Activated CD8-positive, alpha-beta memory T cell treated with anti-CD3 and anti-CD28 coated beads for 48 hours (primary cell): ENCODE results near the gene MMS22L.
"Not testable (repeated sequence)": the region's sequence is repeated elsewhere in the genome, so short reads cannot be mapped to it uniquely, and the experiment has no call there.

ENCODE experiments used
- DNase-seq, 3 experiments: peaks; one replicate each; pipeline ENCODE4 v3.0.0-alpha.2; 2020; ENCODE audit warnings: low read depth in 2 of 3, low spot score in 2 of 3

MMS22L gene

DNA sequence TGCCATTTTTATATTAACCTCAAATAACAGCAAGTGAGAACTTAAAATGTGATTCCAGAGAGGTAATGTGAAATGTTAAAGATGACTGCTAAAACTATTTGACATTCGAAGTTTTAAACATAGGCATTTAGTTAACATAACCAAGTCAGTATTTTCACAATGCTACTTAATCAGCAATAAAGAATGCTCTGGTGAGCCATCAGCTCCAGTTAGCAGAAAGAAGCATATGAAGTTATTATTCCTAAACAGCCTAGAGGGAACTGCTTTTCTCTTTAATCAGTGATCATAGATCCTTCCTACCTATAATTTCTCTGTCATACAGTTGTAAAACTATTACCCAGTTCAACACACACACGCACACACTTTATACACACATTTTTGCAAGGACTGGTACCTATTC lies 60.1 kb downstream of the MMS22L start:
- DNase-seq = no peak

DNA sequence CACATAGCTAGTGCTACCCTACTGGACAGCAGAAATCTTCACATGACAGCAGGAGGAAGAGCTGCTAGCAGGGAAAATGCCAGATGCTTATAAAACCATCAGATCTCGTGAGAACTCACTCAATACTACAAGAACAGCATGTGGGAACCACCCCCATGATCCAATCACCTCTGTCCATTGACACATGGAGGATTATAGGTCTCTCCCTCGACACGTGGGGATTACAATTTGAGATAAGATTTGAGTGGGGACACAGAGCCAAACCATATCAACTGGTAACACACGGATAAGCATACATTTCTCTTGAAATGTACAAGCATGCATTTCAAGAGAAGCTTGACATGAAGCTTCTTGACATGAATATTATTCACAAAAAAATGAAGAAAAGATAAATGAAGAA lies 64.1 kb downstream of the MMS22L start:
- no peak for DNase-seq

GRCh38 chr6:97215157-97215769 lies 67.8 kb downstream of the MMS22L start:
- no peak for DNase-seq

- no peak for DNase-seq
Measured at GRCh38 chr6:97214671-97215070, 68.3 kb downstream of the MMS22L start.

- no peak for DNase-seq
Measured at GRCh38 chr6:97207383-97207782, 75.6 kb downstream of the MMS22L start.

DNA sequence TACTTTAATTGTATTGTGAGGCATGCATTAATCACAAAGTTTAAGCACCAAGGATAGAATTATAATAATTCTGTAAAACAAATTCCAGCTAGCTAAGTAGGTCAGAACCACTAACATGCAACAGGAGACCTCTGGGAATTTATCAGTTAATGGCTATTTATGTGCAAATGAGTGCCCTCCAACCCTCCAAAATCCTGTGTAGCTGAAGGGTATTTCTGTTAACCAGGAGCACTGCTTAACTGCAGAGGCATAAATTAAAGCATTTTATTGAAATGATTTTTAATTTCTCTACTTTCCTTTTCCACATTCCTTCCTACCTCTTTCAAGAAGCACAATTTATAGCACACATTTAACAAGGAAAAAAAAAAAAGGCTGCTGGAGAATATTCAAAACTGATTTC lies 77.0 kb downstream of the MMS22L start:
- DNase-seq = no peak

DNA sequence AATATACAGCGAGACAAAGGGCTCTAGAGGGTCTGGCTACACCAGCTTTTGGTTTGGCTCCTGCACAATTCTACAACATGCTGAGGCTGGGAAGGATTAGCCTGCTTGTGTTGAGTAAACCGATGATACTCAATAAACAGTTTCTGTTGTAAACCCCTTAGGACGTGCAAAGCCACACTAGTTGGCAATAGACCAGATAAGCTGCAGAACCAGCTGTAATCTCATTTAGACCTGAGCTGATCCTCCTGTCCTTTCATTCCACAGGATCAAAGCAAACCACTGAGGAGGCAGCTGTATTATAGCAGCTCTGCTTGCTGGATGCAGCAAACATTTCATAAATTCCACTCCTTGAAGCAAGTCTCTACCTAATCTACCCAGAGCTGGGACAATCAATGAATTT lies 79.7 kb downstream of the MMS22L start:
- DNase-seq = no peak

- DNase-seq = no peak
Measured at GRCh38 chr6:97198046-97198565, 84.9 kb downstream of the MMS22L start.

- no peak for DNase-seq
Measured at GRCh38 chr6:97195117-97195516, 87.9 kb downstream of the MMS22L start.

DNA sequence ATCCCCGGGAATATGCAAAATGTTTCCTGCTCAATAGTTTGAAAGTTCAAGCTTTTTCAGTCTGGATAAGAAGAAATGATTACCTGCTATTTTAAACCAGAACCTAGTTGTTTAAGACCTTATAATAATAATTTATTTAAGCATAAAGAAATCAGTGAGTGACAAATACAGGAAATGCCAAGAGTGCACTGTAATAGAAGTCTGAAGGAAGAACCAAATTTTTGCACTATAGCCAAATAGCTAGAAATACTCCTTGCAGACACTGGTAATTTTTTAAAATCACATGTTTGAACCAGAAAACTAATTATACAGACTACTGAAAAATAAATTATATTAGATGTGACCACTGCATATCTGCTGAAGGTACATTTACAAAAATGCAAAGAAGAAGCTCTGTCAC lies 93.2 kb downstream of the MMS22L start:
- no peak for DNase-seq

- no peak for DNase-seq
Measured at GRCh38 chr6:97187951-97188350, 95.1 kb downstream of the MMS22L start.

- peak; percentile 9 to 20 (median 16) for DNase-seq
Measured at GRCh38 chr6:97186416-97186999, 96.5 kb downstream of the MMS22L start.

- DNase-seq = no peak
Measured at GRCh38 chr6:97177905-97178304, 105.1 kb downstream of the MMS22L start.

GRCh38 chr6:97176468-97176867 lies 106.5 kb downstream of the MMS22L start:
- DNase-seq = no peak

DNA sequence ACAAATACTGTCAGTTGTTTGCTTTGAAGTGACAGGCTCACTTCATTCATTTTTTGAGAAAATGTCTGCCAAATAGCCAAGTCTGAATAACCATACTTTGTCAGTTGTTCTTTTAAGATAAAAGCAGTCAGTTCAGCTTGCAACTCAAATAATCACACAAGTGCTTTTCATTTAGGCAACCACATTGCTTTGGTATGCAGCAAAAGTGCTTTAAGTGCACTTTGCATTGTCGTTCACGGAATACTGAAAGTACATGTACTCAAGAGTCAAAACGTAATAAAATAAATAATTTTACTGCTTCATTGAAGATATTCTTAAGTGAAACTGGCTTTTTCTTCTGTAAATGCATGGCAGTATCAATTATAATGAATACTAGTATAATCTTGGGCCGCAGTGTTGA lies 107.2 kb downstream of the MMS22L start:
- no peak for DNase-seq

- DNase-seq = no peak
Measured at GRCh38 chr6:97174471-97174870, 108.5 kb downstream of the MMS22L start.

- DNase-seq = no peak
Measured at GRCh38 chr6:97160280-97160679, 122.7 kb downstream of the MMS22L start.

DNA sequence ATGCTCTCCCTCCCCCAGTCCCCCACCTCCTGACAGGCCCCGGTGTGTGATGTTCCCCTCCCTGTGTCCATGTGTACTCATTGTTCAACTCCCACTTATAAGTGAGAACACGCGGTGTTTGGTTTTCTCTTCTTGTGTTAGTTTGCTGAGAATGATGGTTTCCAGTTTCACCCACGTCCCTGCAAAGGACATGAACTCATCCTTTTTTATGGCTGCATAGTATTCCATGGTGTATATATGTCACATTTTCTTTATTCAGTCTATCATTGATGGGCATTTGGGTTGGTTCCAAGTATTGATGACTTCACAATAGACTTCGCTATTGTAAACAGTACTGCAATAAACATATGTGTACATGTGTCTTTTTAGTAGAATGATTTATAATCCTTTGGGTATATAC lies 127.6 kb downstream of the MMS22L start:
- not testable (repeated sequence) for DNase-seq

GRCh38 chr6:97154015-97154414 lies 129.0 kb downstream of the MMS22L start:
- DNase-seq = no peak

DNA sequence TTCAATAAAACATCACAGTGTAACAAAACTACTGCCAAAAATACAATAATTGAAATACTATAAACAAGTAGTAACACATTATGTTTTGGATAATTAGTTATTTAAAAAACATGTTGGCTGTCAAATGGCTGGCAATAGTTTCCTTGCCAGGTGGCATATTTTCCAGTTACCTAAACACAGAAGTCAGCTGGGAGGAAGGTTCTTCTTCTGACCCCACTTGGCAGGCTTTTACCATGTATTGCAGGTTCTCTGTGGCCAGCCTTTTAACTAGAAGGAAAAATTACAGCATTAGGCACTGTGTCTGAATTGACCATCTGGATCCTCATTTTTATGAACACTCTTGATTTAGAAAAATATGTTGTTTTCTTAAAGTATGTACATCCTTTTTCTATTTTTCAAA lies 131.4 kb downstream of the MMS22L start:
- no peak for DNase-seq

DNA sequence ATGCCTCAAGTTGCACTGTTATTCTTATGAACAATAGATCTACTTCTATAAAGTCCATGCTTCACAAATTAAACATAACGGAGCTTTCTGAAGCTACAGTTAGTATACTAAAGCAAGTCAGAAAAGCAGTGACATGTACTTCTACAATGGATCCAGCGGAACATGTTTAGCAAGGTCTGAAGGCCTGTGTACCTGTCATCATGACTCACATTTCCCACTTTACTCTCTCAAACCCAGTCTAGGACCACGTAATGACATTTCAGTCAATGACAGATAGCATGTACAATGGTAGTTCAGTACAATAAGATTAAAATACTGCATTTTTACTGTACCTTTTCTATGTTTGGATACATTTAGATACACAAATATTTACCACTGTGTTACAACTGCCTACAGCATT lies 132.1 kb downstream of the MMS22L start:
- DNase-seq = no peak

DNA sequence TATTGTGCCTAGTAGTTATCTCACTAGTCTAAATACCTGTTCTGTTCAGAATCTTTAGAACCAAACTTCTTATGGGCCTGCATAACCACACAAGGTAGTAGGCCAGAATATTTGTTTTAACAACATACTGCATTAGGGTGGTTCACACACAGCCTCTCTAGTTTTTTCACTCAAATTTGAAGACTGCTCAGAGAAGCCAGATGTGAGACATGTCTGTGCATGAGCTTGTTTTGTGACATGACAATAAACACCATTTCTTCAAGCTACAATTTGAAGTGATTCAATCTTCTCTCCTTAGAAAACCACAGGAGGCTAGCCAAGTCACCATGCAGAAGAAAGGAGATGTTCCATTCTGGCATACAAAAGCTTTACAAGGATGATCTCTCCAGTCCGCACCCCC lies 135.6 kb downstream of the MMS22L start:
- DNase-seq = no peak

DNA sequence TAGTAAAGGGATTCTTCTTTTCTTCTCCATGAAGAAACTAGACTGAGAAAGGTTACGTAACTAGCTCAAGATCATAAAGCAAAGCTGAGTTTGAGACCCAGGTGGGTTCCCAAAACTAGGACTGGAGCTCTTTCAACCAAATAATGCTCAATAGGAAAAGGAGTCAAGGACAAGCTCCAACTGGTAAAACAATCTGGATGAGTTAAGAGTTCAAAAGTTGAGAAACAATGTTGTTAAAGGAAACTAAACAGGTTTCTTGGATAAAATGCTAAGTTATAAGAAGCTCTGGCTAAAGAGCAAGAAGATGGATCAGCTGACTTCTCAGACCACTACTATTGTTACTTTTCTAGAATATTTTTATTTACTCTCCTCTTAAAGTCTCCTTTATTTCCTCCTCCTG lies 137.3 kb downstream of the MMS22L start:
- DNase-seq = no peak
